Measurements from ENCODE around the gene B4GALT6. TPM values are rescaled to one million over a fixed set of nuclear protein-coding genes. Genes with fewer than 3 reads are reported as not detected.
A peak's percentile ranks its signal among the peaks of the same experiment; 100 is the strongest.

The B4GALT6 gene
- total RNA-seq, 2 donors from 2014 or later = 0.52 to 0.66 TPM

GRCh38 chr18:31583185-31583854 is 101.1 kb downstream of the B4GALT6 start:
- intact Hi-C loops (cut with DNase I) = no loop called here
- Histone ChIP-seq H3K4me1 (peaks cover under 1% of the 10 kb centered on the region), H3K36me3 (replicated peaks in 1 of 2; ENCODE audit: insufficient read depth in 1 of 2, low read depth in 2 of 2) (no peaks in the 10 kb centered on the region), H3K27me3 (no peaks in the 10 kb centered on the region), H3K9me3 (no peaks in the 10 kb centered on the region), H3K27ac (no peak overlapping the region), H3K4me3 (no peak overlapping the region)
- TF ChIP-seq CTCF (IDR thresholded peaks at IDR 0.05) (no peak), POLR2A (IDR thresholded peaks at IDR 0.05) (no peak)
- DNase-seq (no peak), ATAC-seq (no peak)
- 88% methylated on average over 5 of the region's 5 CpGs for WGBS, 2 donors

- ATAC-seq (no peak), DNase-seq (no peak)
- Histone ChIP-seq H3K9me3 (no peaks in the 10 kb centered on the region), H3K27me3 (no peaks in the 10 kb centered on the region), H3K27ac (no peak overlapping the region), H3K4me3 (no peak overlapping the region), H3K36me3 (replicated peaks in 1 of 2; ENCODE audit: insufficient read depth in 1 of 2, low read depth in 2 of 2) (no peaks in the 10 kb centered on the region), H3K4me1 (peaks cover 6% of the 10 kb centered on the region)
- intact Hi-C loops (cut with DNase I) = no loop called here
- WGBS, 2 donors = 69 to 72% methylated on average over 4 of the region's 4 CpGs
- TF ChIP-seq POLR2A (IDR thresholded peaks at IDR 0.05) = no peak
Measured at GRCh38 chr18:31581498-31582197, 102.7 kb downstream of the B4GALT6 start.

- TF ChIP-seq CTCF (IDR thresholded peaks at IDR 0.05) (no peak), POLR2A (IDR thresholded peaks at IDR 0.05) (no peak)
- Histone ChIP-seq H3K4me1 (peaks cover 11% of the 10 kb centered on the region), H3K4me3 (no peak overlapping the region), H3K27ac (no peak overlapping the region), H3K9me3 (no peaks in the 10 kb centered on the region), H3K27me3 (no peaks in the 10 kb centered on the region), H3K36me3 (replicated peaks in 1 of 2; ENCODE audit: insufficient read depth in 1 of 2, low read depth in 2 of 2) (no peaks in the 10 kb centered on the region)
- WGBS, 2 donors = 89 to 92% methylated on average over 2 of the region's 2 CpGs
- intact Hi-C loops (cut with DNase I) = no loop called here
- ATAC-seq (no peak), DNase-seq (no peak)
Measured at GRCh38 chr18:31579375-31579774, 105.0 kb downstream of the B4GALT6 start.

GRCh38 chr18:31578126-31578525 is 106.3 kb downstream of the B4GALT6 start:
- peak; percentile 66 for ATAC-seq

More at GRCh38 chr18:31578126-31578525, 106.3 kb downstream of the B4GALT6 start:
- Histone ChIP-seq H3K27me3 (no peaks in the 10 kb centered on the region), H3K9me3 (no peaks in the 10 kb centered on the region), H3K4me3 (no peak overlapping the region), H3K4me1 (peaks cover 11% of the 10 kb centered on the region), H3K27ac (no peak overlapping the region), H3K36me3 (replicated peaks in 1 of 2; ENCODE audit: insufficient read depth in 1 of 2, low read depth in 2 of 2) (no peaks in the 10 kb centered on the region)
- intact Hi-C loops (cut with DNase I) = no loop called here
- no peak for TF ChIP-seq POLR2A (IDR thresholded peaks at IDR 0.05)
- TF ChIP-seq CTCF (IDR thresholded peaks at IDR 0.05) = no peak
- 43 to 44% methylated on average over 4 of the region's 4 CpGs for WGBS, 2 donors
- DNase-seq = peak in 2 of 4 donors; percentile 22 to 37

All from body of pancreas (tissue), 4 donors.